K562 (cell line): ENCODE measurements around the gene AFG1L. TPM values are rescaled to one million over a fixed set of nuclear protein-coding genes. Genes with fewer than 3 reads are reported as not detected.

Experiments
- BRD4 ChIP-seq: fragments of 200-600 bp; sonication (generic); IDR thresholded peaks from 2 replicates; pipeline ENCODE4 v1.6.1; 2017; ENCODE audit warnings: inconsistent platforms
- CBFA2T3 ChIP-seq: fragments of 450-650 bp; IDR thresholded peaks from 2 replicates; pipeline ENCODE4 v1.6.1; 2017
- CEBPG ChIP-seq, 3 experiments: fragments of 200-800 bp in 1 of 3; sonication (Bioruptor generic) in 1 of 3; sonication (generic) in 1 of 3; formaldehyde crosslinking in 1 of 3; IDR thresholded peaks in 2 of 3; conservative IDR thresholded peaks in 1 of 3; 2 replicates each; pipeline versions ENCODE4 v1.6.1 to v1.8.0; 2016 to 2022; ENCODE audit warnings: missing compliant biosample characterization in 2 of 3, missing genetic modification characterization in 2 of 3, mild to moderate bottlenecking in 1 of 3, missing genetic modification reagents in 1 of 3
- HSF4 ChIP-seq: fragments of 250-450 bp; sonication (Bioruptor Pico); IDR thresholded peaks from 2 replicates; pipeline ENCODE4 v2.1.2; 2022; ENCODE audit warnings: mild to moderate bottlenecking, moderate library complexity, borderline replicate concordance
- LEF1 ChIP-seq: fragments of 450-650 bp; IDR thresholded peaks from 2 replicates; pipeline ENCODE4 v1.6.1; 2016; ENCODE audit warnings: mild to moderate bottlenecking
- MYBL2 ChIP-seq, 2 experiments: fragments of 450-650 bp in 1 of 2; sonication (generic) in 1 of 2; formaldehyde crosslinking in 1 of 2; IDR thresholded peaks; 2 replicates each; pipeline versions ENCODE4 v1.6.1 to v1.8.1; 2017 to 2022; ENCODE audit warnings: borderline replicate concordance in 1 of 2, inconsistent platforms in 1 of 2, low read depth in 1 of 2, mild to moderate bottlenecking in 1 of 2, missing genetic modification reagents in 1 of 2, moderate library complexity in 1 of 2
- RAD21 ChIP-seq, 2 experiments: fragments of 250-450 bp in 1 of 2; fragments of 450-650 bp in 1 of 2; sonication (Bioruptor Pico) in 1 of 2; formaldehyde crosslinking in 1 of 2; IDR thresholded peaks in 1 of 2; conservative IDR thresholded peaks in 1 of 2; 2 replicates each; pipeline versions ENCODE4 v1.4.0 to v1.8.0; 2020 to 2022; ENCODE audit warnings: mild to moderate bottlenecking in 2 of 2, moderate library complexity in 1 of 2
- RUNX1 ChIP-seq: sonication (generic); IDR thresholded peaks from 2 replicates; pipeline ENCODE4 v1.6.1; 2016; ENCODE audit warnings: antibody characterized with exemption, low read depth
- SMAD4 ChIP-seq: fragments of 250-450 bp; sonication (Bioruptor Pico); conservative IDR thresholded peaks from 2 replicates; pipeline ENCODE4 v1.8.0; 2021; ENCODE audit warnings: inconsistent platforms, mild to moderate bottlenecking, moderate library complexity
- TCF3 ChIP-seq: sonication (generic); formaldehyde crosslinking; IDR thresholded peaks from 2 replicates; pipeline ENCODE4 v1.4.0; 2020; ENCODE audit warnings: mild to moderate bottlenecking, missing genetic modification reagents
- ZNF644 ChIP-seq: fragments of 200-800 bp; sonication (Bioruptor generic); IDR thresholded peaks from 2 replicates; pipeline ENCODE4 v1.6.1; 2016; ENCODE audit warnings: low read depth, missing genetic modification characterization, missing compliant biosample characterization
- ZNF696 ChIP-seq: fragments of 250-450 bp; sonication (Bioruptor Pico); conservative IDR thresholded peaks from 2 replicates; pipeline ENCODE4 v1.4.0; 2020; ENCODE audit warnings: mild to moderate bottlenecking, moderate library complexity
- polyA plus RNA-seq, 8 experiments: library from polyadenylated mRNA; depleted of rRNA in 4 of 8; stranded (reverse) in 5 of 8; unstranded in 3 of 8; fragments of >200 nt; fragmentation: Nextera tagmentation in 2 of 8; fragmentation: Illumina TruSeq in 1 of 8; extraction: Ambion mirVana in 2 of 8; extraction: Trizol in 1 of 8; gene quantifications; 2 replicates each; pipeline versions ENCODE4 v1.2.1 to v1.2.3, GENCODE V29; 2011 to 2014; ENCODE audit warnings: inconsistent platforms in 1 of 8, missing spikeins in 1 of 8
- total RNA-seq, 7 experiments: library from RNA; depleted of rRNA in 6 of 7; stranded (reverse); fragments of >200 nt in 6 of 7; fragmentation: Illumina TruSeq in 2 of 7; extraction: Trizol in 2 of 7; gene quantifications; 2 replicates each; pipeline versions ENCODE4 v1.2.1 to v1.2.3, GENCODE V29; 2011 to 2021; ENCODE audit warnings: low replicate concordance in 1 of 7
- TF ChIP-seq, protein P1 (sequence below), 2 experiments: fragments of 200-800 bp in 1 of 2; sonication (Bioruptor generic) in 1 of 2; sonication (generic) in 1 of 2; formaldehyde crosslinking in 1 of 2; IDR thresholded peaks in 1 of 2; conservative IDR thresholded peaks in 1 of 2; 2 replicates each; pipeline versions ENCODE4 v1.5.0 to v1.6.1; 2016 to 2020; ENCODE audit warnings: missing compliant biosample characterization in 1 of 2, missing genetic modification characterization in 1 of 2, missing genetic modification reagents in 1 of 2
- TF ChIP-seq, protein P2 (sequence below): fragments of 200-400 bp; formaldehyde crosslinking; IDR thresholded peaks from 2 replicates; pipeline ENCODE4 v1.6.1; 2017; ENCODE audit warnings: mild to moderate bottlenecking, low read depth, low read length, moderate library complexity
- TF ChIP-seq, protein P3 (sequence below): fragments of 450-650 bp; IDR thresholded peaks from 2 replicates; pipeline ENCODE4 v1.6.1; 2018; ENCODE audit not compliant: partially characterized antibody
- TF ChIP-seq, protein P4 (sequence below): fragments of 450-650 bp; formaldehyde crosslinking; IDR thresholded peaks from 2 replicates; pipeline ENCODE4 v1.4.0; 2020; ENCODE audit warnings: mild to moderate bottlenecking, moderate library complexity

AFG1L gene
- total and polyA plus RNA-seq, 9 of the 15 experiments (the other 6 are each of a cell fraction or from before 2014, with no cell fraction given) = 2.2 to 15.5 (median 5.8) TPM

DNA sequence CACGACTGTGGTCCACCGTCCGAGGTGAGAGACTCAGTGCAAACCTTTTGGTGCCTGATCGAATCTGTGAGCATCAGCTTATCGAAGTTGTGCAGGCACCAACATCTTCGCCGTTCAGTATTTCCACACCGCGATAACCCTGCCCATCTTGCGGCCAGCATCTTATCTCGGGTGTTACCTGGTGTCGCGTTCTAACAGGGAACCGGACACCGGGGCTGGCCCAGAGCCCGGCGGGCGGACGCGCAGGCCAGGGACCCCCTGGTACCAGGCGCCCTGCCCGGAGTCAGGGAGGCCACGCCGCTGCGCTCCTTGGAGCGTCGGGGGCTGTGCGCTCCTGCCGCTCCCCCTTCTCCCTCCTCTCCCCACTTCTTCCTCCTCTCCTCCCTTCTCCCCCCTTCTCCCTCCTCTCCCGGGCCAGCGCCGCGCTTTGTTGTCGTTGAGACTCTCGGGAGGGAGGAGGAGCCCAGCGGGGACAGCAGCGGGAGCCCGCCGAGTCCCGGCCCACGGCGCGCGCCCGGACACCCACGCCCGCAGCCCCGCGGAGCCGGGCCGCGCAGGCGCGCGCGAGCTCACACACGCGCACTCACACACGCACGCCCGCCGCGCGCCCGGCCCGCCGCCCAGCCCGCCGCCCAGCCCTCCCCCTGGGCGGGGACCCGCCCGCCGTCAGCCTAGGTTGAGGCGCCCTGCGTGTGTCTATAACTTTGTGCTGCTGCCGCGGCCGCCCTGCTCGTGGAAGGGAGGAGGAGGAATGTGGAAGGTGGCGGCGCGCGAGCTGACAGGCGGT lies 264.4 kb downstream of the AFG1L start (continued):
- TF ChIP-seq MYBL2 (IDR thresholded peaks at IDR 0.05; ENCODE audit: low read depth) (no peak), MYBL2 (CRISPR knock-in tag; IDR thresholded peaks at IDR 0.05; ENCODE audit: borderline replicate concordance) (no peak), RAD21 (CRISPR knock-in tag; conservative IDR thresholded peaks at IDR 0.05 in 1 of 2, IDR thresholded peaks at IDR 0.05 in 1 of 2) (no peak), LEF1 (peak; percentile 71), RUNX1 (peak; percentile 86), SMAD4 (CRISPR knock-in tag) (peak; percentile 80), TCF3 (CRISPR knock-in tag) (peak; percentile 97), ZNF644 (peak; percentile 23; the same call in 1 of the 2 replicates), BRD4 (no peak), HSF4 (CRISPR knock-in tag) (no peak), CEBPG (CRISPR knock-in tag; IDR thresholded peaks at IDR 0.05) (0 out of 2 replicates have a peak, but pooled peaks have one; percentile 28), CEBPG (tag; conservative IDR thresholded peaks at IDR 0.05 in 1 of 2, IDR thresholded peaks at IDR 0.05 in 1 of 2) (no peak), ZNF696 (CRISPR knock-in tag) (no peak), CBFA2T3 (peak; percentile 97)
- TF ChIP-seq, protein P1, sequence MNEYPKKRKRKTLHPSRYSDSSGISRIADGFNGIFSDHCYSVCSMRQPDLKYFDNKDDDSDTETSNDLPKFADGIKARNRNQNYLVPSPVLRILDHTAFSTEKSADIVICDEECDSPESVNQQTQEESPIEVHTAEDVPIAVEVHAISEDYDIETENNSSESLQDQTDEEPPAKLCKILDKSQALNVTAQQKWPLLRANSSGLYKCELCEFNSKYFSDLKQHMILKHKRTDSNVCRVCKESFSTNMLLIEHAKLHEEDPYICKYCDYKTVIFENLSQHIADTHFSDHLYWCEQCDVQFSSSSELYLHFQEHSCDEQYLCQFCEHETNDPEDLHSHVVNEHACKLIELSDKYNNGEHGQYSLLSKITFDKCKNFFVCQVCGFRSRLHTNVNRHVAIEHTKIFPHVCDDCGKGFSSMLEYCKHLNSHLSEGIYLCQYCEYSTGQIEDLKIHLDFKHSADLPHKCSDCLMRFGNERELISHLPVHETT (CRISPR knock-in tag; conservative IDR thresholded peaks at IDR 0.05 in 1 of 2, IDR thresholded peaks at IDR 0.05 in 1 of 2) = peak in 1 of 2 experiments; percentile 69; a peak in 1 of 4 replicates
- TF ChIP-seq, protein P2, sequence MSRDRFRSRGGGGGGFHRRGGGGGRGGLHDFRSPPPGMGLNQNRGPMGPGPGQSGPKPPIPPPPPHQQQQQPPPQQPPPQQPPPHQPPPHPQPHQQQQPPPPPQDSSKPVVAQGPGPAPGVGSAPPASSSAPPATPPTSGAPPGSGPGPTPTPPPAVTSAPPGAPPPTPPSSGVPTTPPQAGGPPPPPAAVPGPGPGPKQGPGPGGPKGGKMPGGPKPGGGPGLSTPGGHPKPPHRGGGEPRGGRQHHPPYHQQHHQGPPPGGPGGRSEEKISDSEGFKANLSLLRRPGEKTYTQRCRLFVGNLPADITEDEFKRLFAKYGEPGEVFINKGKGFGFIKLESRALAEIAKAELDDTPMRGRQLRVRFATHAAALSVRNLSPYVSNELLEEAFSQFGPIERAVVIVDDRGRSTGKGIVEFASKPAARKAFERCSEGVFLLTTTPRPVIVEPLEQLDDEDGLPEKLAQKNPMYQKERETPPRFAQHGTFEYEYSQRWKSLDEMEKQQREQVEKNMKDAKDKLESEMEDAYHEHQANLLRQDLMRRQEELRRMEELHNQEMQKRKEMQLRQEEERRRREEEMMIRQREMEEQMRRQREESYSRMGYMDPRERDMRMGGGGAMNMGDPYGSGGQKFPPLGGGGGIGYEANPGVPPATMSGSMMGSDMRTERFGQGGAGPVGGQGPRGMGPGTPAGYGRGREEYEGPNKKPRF = no peak
- TF ChIP-seq, protein P3, sequence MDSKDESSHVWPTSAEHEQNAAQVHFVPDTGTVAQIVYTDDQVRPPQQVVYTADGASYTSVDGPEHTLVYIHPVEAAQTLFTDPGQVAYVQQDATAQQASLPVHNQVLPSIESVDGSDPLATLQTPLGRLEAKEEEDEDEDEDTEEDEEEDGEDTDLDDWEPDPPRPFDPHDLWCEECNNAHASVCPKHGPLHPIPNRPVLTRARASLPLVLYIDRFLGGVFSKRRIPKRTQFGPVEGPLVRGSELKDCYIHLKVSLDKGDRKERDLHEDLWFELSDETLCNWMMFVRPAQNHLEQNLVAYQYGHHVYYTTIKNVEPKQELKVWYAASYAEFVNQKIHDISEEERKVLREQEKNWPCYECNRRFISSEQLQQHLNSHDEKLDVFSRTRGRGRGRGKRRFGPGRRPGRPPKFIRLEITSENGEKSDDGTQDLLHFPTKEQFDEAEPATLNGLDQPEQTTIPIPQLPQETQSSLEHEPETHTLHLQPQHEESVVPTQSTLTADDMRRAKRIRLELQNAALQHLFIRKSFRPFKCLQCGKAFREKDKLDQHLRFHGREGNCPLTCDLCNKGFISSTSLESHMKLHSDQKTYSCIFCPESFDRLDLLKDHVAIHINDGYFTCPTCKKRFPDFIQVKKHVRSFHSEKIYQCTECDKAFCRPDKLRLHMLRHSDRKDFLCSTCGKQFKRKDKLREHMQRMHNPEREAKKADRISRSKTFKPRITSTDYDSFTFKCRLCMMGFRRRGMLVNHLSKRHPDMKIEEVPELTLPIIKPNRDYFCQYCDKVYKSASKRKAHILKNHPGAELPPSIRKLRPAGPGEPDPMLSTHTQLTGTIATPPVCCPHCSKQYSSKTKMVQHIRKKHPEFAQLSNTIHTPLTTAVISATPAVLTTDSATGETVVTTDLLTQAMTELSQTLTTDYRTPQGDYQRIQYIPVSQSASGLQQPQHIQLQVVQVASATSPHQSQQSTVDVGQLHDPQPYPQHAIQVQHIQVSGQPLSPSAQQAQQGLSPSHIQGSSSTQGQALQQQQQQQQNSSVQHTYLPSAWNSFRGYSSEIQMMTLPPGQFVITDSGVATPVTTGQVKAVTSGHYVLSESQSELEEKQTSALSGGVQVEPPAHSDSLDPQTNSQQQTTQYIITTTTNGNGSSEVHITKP = no peak
- TF ChIP-seq, protein P4, sequence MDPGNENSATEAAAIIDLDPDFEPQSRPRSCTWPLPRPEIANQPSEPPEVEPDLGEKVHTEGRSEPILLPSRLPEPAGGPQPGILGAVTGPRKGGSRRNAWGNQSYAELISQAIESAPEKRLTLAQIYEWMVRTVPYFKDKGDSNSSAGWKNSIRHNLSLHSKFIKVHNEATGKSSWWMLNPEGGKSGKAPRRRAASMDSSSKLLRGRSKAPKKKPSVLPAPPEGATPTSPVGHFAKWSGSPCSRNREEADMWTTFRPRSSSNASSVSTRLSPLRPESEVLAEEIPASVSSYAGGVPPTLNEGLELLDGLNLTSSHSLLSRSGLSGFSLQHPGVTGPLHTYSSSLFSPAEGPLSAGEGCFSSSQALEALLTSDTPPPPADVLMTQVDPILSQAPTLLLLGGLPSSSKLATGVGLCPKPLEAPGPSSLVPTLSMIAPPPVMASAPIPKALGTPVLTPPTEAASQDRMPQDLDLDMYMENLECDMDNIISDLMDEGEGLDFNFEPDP = no peak
